DOHH2 (cell line): ENCODE data around the gene MROH8.

Source experiments
- EZH2phosphoT487 ChIP-seq: fragments of 200-600 bp; sonication (generic); IDR thresholded peaks from 2 replicates; pipeline ENCODE4 v1.6.1; 2017; ENCODE audit warnings: borderline replicate concordance, mild to moderate bottlenecking, antibody characterized with exemption, low read length, moderate library complexity, mixed read lengths
- TF ChIP-seq, protein P1 (sequence below): fragments of 200-600 bp; sonication (generic); IDR thresholded peaks from one replicate; pipeline ENCODE4 v1.5.1; 2014; ENCODE audit warnings: antibody characterized with exemption, mild to moderate bottlenecking, low read depth, low read length; ENCODE audit not compliant: poor library complexity, severe bottlenecking

GRCh38 chr20:37226889-37227288 lies 47.5 kb upstream of the MROH8 start:
- TF ChIP-seq, protein P1, sequence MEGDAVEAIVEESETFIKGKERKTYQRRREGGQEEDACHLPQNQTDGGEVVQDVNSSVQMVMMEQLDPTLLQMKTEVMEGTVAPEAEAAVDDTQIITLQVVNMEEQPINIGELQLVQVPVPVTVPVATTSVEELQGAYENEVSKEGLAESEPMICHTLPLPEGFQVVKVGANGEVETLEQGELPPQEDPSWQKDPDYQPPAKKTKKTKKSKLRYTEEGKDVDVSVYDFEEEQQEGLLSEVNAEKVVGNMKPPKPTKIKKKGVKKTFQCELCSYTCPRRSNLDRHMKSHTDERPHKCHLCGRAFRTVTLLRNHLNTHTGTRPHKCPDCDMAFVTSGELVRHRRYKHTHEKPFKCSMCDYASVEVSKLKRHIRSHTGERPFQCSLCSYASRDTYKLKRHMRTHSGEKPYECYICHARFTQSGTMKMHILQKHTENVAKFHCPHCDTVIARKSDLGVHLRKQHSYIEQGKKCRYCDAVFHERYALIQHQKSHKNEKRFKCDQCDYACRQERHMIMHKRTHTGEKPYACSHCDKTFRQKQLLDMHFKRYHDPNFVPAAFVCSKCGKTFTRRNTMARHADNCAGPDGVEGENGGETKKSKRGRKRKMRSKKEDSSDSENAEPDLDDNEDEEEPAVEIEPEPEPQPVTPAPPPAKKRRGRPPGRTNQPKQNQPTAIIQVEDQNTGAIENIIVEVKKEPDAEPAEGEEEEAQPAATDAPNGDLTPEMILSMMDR = no peak
- TF ChIP-seq EZH2phosphoT487 = no peak
